Osteocyte (in vitro differentiated cells): ENCODE data around the gene ZFHX2. TPM values are rescaled to one million over a fixed set of nuclear protein-coding genes. Genes with fewer than 3 reads are reported as not detected.

Source experiments
- DNase-seq: peaks from one replicate; pipeline ENCODE4 v3.0.0; 2021; ENCODE audit warnings: mixed read lengths; ENCODE audit not compliant: unreplicated experiment; ENCODE audit errors: extremely low spot score
- H3K27ac Mint-ChIP-seq: one replicate; pipeline ENCODE4 v1.8.0; 2021; ENCODE audit warnings: mild to moderate bottlenecking, mixed read lengths; ENCODE audit not compliant: unreplicated experiment
- H3K27me3 Mint-ChIP-seq: one replicate; pipeline ENCODE4 v1.8.0; 2021; ENCODE audit warnings: mixed read lengths; ENCODE audit not compliant: unreplicated experiment
- H3K36me3 Mint-ChIP-seq: one replicate; pipeline ENCODE4 v1.8.0; 2021; ENCODE audit warnings: mixed read lengths; ENCODE audit not compliant: unreplicated experiment
- H3K4me1 Mint-ChIP-seq: one replicate; pipeline ENCODE4 v1.8.0; 2021; ENCODE audit warnings: mixed read lengths; ENCODE audit not compliant: unreplicated experiment
- H3K4me3 Mint-ChIP-seq: one replicate; pipeline ENCODE4 v1.8.0; 2021; ENCODE audit warnings: mild to moderate bottlenecking, moderate library complexity, mixed read lengths; ENCODE audit not compliant: unreplicated experiment
- H3K9me3 Mint-ChIP-seq: one replicate; pipeline ENCODE4 v1.8.0; 2021; ENCODE audit warnings: mixed read lengths; ENCODE audit not compliant: unreplicated experiment
- CTCF ChIP-seq: fragments of 200-600 bp; sonication (generic); IDR thresholded peaks from 2 replicates; pipeline ENCODE4 v1.5.0; 2021; ENCODE audit warnings: antibody characterized with exemption, mild to moderate bottlenecking, moderate library complexity
- total RNA-seq: library from RNA; stranded (reverse); gene quantifications from 2 replicates; pipeline ENCODE4 v1.2.1, GENCODE V29; 2021

ZFHX2 gene
- total RNA-seq, 1 donor from 2014 or later = 5.7 TPM

- no peaks in the 10 kb centered on the region for H3K9me3 Mint-ChIP-seq
- no peak for DNase-seq
- H3K4me3 Mint-ChIP-seq = no peak overlapping the region
- TF ChIP-seq CTCF = no peak
- H3K36me3 Mint-ChIP-seq = peaks cover 5% of the 10 kb centered on the region
- no peak overlapping the region for H3K27ac Mint-ChIP-seq
- H3K4me1 Mint-ChIP-seq = no peaks in the 10 kb centered on the region
- H3K27me3 Mint-ChIP-seq = no peaks in the 10 kb centered on the region
These were observed 28.1 kb downstream of the ZFHX2 start for GRCh38 chr14:23523229-23524016.

- TF ChIP-seq CTCF = no peak
- H3K27me3 Mint-ChIP-seq = no peaks in the 10 kb centered on the region
- H3K27ac Mint-ChIP-seq = no peak overlapping the region
- peaks cover 5% of the 10 kb centered on the region for H3K36me3 Mint-ChIP-seq
- no peaks in the 10 kb centered on the region for H3K4me1 Mint-ChIP-seq
- no peaks in the 10 kb centered on the region for H3K9me3 Mint-ChIP-seq
- H3K4me3 Mint-ChIP-seq = no peak overlapping the region
- DNase-seq = no peak
These were observed 28.8 kb downstream of the ZFHX2 start for GRCh38 chr14:23522643-23523198.

- H3K36me3 Mint-ChIP-seq = peaks cover 5% of the 10 kb centered on the region
- no peak for DNase-seq
- no peaks in the 10 kb centered on the region for H3K4me1 Mint-ChIP-seq
- no peak overlapping the region for H3K4me3 Mint-ChIP-seq
- TF ChIP-seq CTCF = no peak
- H3K9me3 Mint-ChIP-seq = no peaks in the 10 kb centered on the region
- H3K27ac Mint-ChIP-seq = no peak overlapping the region
- no peaks in the 10 kb centered on the region for H3K27me3 Mint-ChIP-seq
These were observed 29.6 kb downstream of the ZFHX2 start for GRCh38 chr14:23521785-23522640.

- no peak overlapping the region for H3K4me3 Mint-ChIP-seq
- TF ChIP-seq CTCF = no peak
- no peaks in the 10 kb centered on the region for H3K27me3 Mint-ChIP-seq
- H3K9me3 Mint-ChIP-seq = no peaks in the 10 kb centered on the region
- no peak for DNase-seq
- H3K27ac Mint-ChIP-seq = no peak overlapping the region
- peaks cover under 1% of the 10 kb centered on the region for H3K36me3 Mint-ChIP-seq
- H3K4me1 Mint-ChIP-seq = no peaks in the 10 kb centered on the region
These were observed 30.5 kb downstream of the ZFHX2 start for GRCh38 chr14:23520899-23521533.
